H1 (cell line): ENCODE results near the gene COMMD1. TPM values are rescaled to one million over a fixed set of nuclear protein-coding genes. Genes with fewer than 3 reads are reported as not detected.
"Not testable (repeated sequence)": the region's sequence is repeated elsewhere in the genome, so short reads cannot be mapped to it uniquely, and the experiment has no call there.

ENCODE experiments used
- CTCF ChIA-PET: fragments of 300-600 bp; sonication (Branson Sonifier 250); formaldehyde crosslinking; loops from one replicate; lab custom pipeline; 2021; ENCODE audit not compliant: partially characterized antibody; lab: Charles Lee
- POLR2A ChIA-PET: fragments of 300-600 bp; sonication (Branson Sonifier 250); formaldehyde crosslinking; loops from one replicate; lab custom pipeline; 2021; ENCODE audit warnings: inconsistent platforms; ENCODE audit not compliant: partially characterized antibody; lab: Charles Lee
- DNase-seq, 2 experiments: peaks; one replicate each; pipeline versions ENCODE4 v3.0.0 to v3.0.0-alpha.2; 2010 to 2022; ENCODE audit warnings: low spot score in 2 of 2, low read depth in 1 of 2, mixed read lengths in 1 of 2
- FAIRE-seq: peaks from 2 replicates; lab custom pipeline; 2011; peaks lifted over from hg19 to GRCh38; lab: Jason Lieb, UNC
- H2AFZ ChIP-seq: 2 replicates; pipeline ENCODE4 v1.8.1; 2012; ENCODE audit warnings: low read length, inconsistent platforms
- H2AK5ac ChIP-seq: 2 replicates; pipeline ENCODE4 v1.6.1; 2013; ENCODE audit warnings: low read depth, low read length
- H2BK120ac ChIP-seq: replicated peaks from 2 replicates; pipeline ENCODE3; 2013; ENCODE audit warnings: low read depth, low read length, inconsistent platforms
- H2BK12ac ChIP-seq: 2 replicates; pipeline ENCODE4 v1.6.1; 2013; ENCODE audit warnings: low read depth, low read length
- H2BK15ac ChIP-seq: 2 replicates; pipeline ENCODE4 v1.6.1; 2013; ENCODE audit warnings: low read length
- H2BK20ac ChIP-seq: 2 replicates; pipeline ENCODE4 v1.6.1; 2013; ENCODE audit warnings: low read length
- H2BK5ac ChIP-seq: 2 replicates; pipeline ENCODE4 v1.6.1; 2013; ENCODE audit warnings: low read depth, low read length
- H3K14ac ChIP-seq: 2 replicates; pipeline ENCODE4 v1.6.1; 2013; ENCODE audit warnings: inconsistent platforms; ENCODE audit not compliant: insufficient read length
- H3K18ac ChIP-seq: 2 replicates; pipeline ENCODE4 v1.6.1; 2013; ENCODE audit warnings: low read length; ENCODE audit errors: extremely low read depth
- H3K23ac ChIP-seq: 2 replicates; pipeline ENCODE4 v1.6.1; 2013; ENCODE audit warnings: inconsistent platforms; ENCODE audit not compliant: insufficient read length
- H3K23me2 ChIP-seq: 2 replicates; pipeline ENCODE4 v1.6.1; 2013; ENCODE audit warnings: low read depth, low read length
- H3K27ac ChIP-seq: 2 replicates; pipeline ENCODE4 v1.6.1; 2011; ENCODE audit warnings: low read depth, low read length, inconsistent platforms
- H3K27me3 ChIP-seq, 4 experiments: replicated peaks in 1 of 4; 1 replicate in 1 of 4; 2 replicates in 3 of 4; pipeline versions ENCODE4 v1.6.1 to v1.8.1; 2011 to 2013; ENCODE audit warnings: low read length in 3 of 4, mild to moderate bottlenecking in 3 of 4, inconsistent platforms in 2 of 4, mixed read lengths in 2 of 4, moderate library complexity in 1 of 4; ENCODE audit not compliant: control insufficient read depth in 3 of 4, insufficient read depth in 3 of 4; ENCODE audit errors: extremely low read depth in 1 of 4
- H3K36me3 ChIP-seq, 4 experiments: 2 replicates each; pipeline versions ENCODE4 v1.6.1 to v1.8.1; 2011 to 2013; ENCODE audit warnings: mild to moderate bottlenecking in 4 of 4, low read length in 3 of 4, moderate library complexity in 2 of 4, control low read depth in 1 of 4, inconsistent platforms in 1 of 4; ENCODE audit not compliant: insufficient read depth in 4 of 4, control insufficient read depth in 2 of 4
- H3K4ac ChIP-seq: replicated peaks from 2 replicates; pipeline ENCODE3; 2013; ENCODE audit warnings: low read length, low read depth, mixed read lengths, inconsistent platforms; ENCODE audit not compliant: insufficient read length
- H3K4me1 ChIP-seq, 4 experiments: replicated peaks in 1 of 4; 1 replicate in 1 of 4; 2 replicates in 3 of 4; pipeline versions ENCODE4 v1.6.1 to v1.8.1; 2011 to 2013; ENCODE audit warnings: low read length in 3 of 4, inconsistent platforms in 2 of 4, mixed read lengths in 1 of 4; ENCODE audit not compliant: insufficient read depth in 4 of 4, control insufficient read depth in 3 of 4
- H3K4me2 ChIP-seq, 2 experiments: 2 replicates each; pipeline versions ENCODE4 v1.6.1 to v1.8.1; 2011 to 2013; ENCODE audit warnings: low read depth in 2 of 2, low read length in 2 of 2, control low read depth in 1 of 2, inconsistent platforms in 1 of 2, mild to moderate bottlenecking in 1 of 2; ENCODE audit not compliant: insufficient read depth in 1 of 2
- H3K4me3 ChIP-seq, 4 experiments: fragments of 200-600, 300-600 bp in 1 of 4; sonication (generic), shearing (Covaris generic), sonication (Bioruptor Twin) in 1 of 4; 2 replicates each; pipeline versions ENCODE4 v1.5.1 to v1.8.1; 2011 to 2016; ENCODE audit warnings: low read length in 4 of 4, low read depth in 3 of 4, control low read depth in 2 of 4, inconsistent platforms in 2 of 4, mild to moderate bottlenecking in 2 of 4, mixed read lengths in 1 of 4, moderate library complexity in 1 of 4; ENCODE audit not compliant: insufficient read depth in 2 of 4; ENCODE audit errors: extremely low read depth in 1 of 4
- H3K56ac ChIP-seq: replicated peaks from 2 replicates; pipeline ENCODE3; 2013; ENCODE audit warnings: low read depth, mild to moderate bottlenecking, mixed read lengths, low read length, inconsistent platforms; ENCODE audit not compliant: insufficient read length
- H3K79me1 ChIP-seq: 2 replicates; pipeline ENCODE4 v1.6.1; 2013; ENCODE audit warnings: low read depth, low read length, control low read depth
- H3K79me2 ChIP-seq, 2 experiments: 2 replicates each; pipeline versions ENCODE4 v1.6.1 to v1.8.1; 2012 to 2013; ENCODE audit warnings: low read length in 2 of 2, mild to moderate bottlenecking in 2 of 2, inconsistent platforms in 1 of 2; ENCODE audit not compliant: insufficient read depth in 2 of 2, control insufficient read depth in 1 of 2
- H3K9ac ChIP-seq, 4 experiments: replicated peaks in 1 of 4; 1 replicate in 1 of 4; 2 replicates in 3 of 4; pipeline versions ENCODE4 v1.6.1 to v1.8.1; 2011 to 2013; ENCODE audit warnings: low read depth in 3 of 4, low read length in 3 of 4, control low read depth in 2 of 4, mild to moderate bottlenecking in 2 of 4, moderate library complexity in 2 of 4, inconsistent platforms in 1 of 4; ENCODE audit errors: extremely low read depth in 1 of 4
- H3K9me3 ChIP-seq, 2 experiments: 2 replicates each; pipeline versions ENCODE4 v1.6.1 to v1.8.1; 2012 to 2013; ENCODE audit warnings: mild to moderate bottlenecking in 2 of 2, moderate library complexity in 2 of 2, control low read depth in 1 of 2, inconsistent platforms in 1 of 2, low read depth in 1 of 2, low read length in 1 of 2, mixed read lengths in 1 of 2; ENCODE audit not compliant: insufficient read depth in 2 of 2
- H4K20me1 ChIP-seq, 2 experiments: replicated peaks in 1 of 2; 2 replicates each; pipeline versions ENCODE3 to v1.8.1; 2011 to 2013; ENCODE audit warnings: inconsistent platforms in 2 of 2, low read length in 2 of 2, mild to moderate bottlenecking in 1 of 2; ENCODE audit not compliant: insufficient read depth in 2 of 2, control insufficient read depth in 1 of 2
- H4K5ac ChIP-seq: 2 replicates; pipeline ENCODE4 v1.6.1; 2013; ENCODE audit warnings: low read length, low read depth, mixed read lengths, inconsistent platforms; ENCODE audit not compliant: insufficient read length
- H4K8ac ChIP-seq: 2 replicates; pipeline ENCODE4 v1.8.0; 2013; ENCODE audit warnings: mild to moderate bottlenecking, moderate library complexity, low read length, inconsistent platforms; ENCODE audit not compliant: insufficient read depth; ENCODE audit errors: extremely low read depth
- H4K91ac ChIP-seq: replicated peaks from 2 replicates; pipeline ENCODE3; 2013; ENCODE audit warnings: low read length, mixed read lengths, inconsistent platforms; ENCODE audit not compliant: insufficient read length
- WGBS, 2 experiments: shearing (Covaris generic) in 1 of 2; methylation state at CpG; one replicate each; pipeline versions ENCODE4 v1.1.6 to v1.1.7; 2013 to 2015; ENCODE audit warnings: low lambda C conversion rate in 2 of 2, mixed read lengths in 2 of 2, inconsistent platforms in 1 of 2, low coverage in 1 of 2, missing lambda C conversion rate in 1 of 2; ENCODE audit not compliant: insufficient replicate concordance in 2 of 2, insufficient coverage in 1 of 2, insufficient read length in 1 of 2; ENCODE audit errors: extremely low coverage in 1 of 2, missing lambda C conversion rate in 1 of 2; 5-methylcytosine and 5-hydroxymethylcytosine counted together
- polyA plus RNA-seq, 7 experiments: library from polyadenylated mRNA; depleted of rRNA in 3 of 7; stranded (reverse) in 5 of 7; unstranded in 2 of 7; fragments of >200 nt in 5 of 7; fragments of 200-250 nt in 2 of 7; gene quantifications; 1 replicate in 5 of 7; 2 replicates in 1 of 7; 4 replicates in 1 of 7; pipeline versions ENCODE4 v1.2.1 to v1.2.3, GENCODE V29; 2011 to 2013; ENCODE audit warnings: missing spikeins in 2 of 7, mixed read lengths in 2 of 7
- total RNA-seq: library from RNA; stranded (reverse); fragmentation: NEBNext Ultra II Directional; extraction: Animal tissue kit (Norgen Biotek cat#: 25700); gene quantifications from 2 replicates; pipeline ENCODE4 v1.2.1, GENCODE V29; 2021

COMMD1 gene
- total and polyA plus RNA-seq, 2 of the 8 experiments (the other 6 are each of a cell fraction or from before 2014, with no cell fraction given): 23.5 to 28.3 TPM

- H3K9ac ChIP-seq, H2BK12ac ChIP-seq, H2BK5ac ChIP-seq, H3K79me1 ChIP-seq, H3K18ac ChIP-seq, H4K5ac ChIP-seq, FAIRE-seq, H4K8ac ChIP-seq, POLR2A ChIA-PET, DNase-seq, H4K20me1 ChIP-seq, H2BK15ac ChIP-seq, H3K4me3 ChIP-seq, H3K79me2 ChIP-seq, H4K91ac ChIP-seq, H3K4me1 ChIP-seq, H2AK5ac ChIP-seq, CTCF ChIA-PET, H3K9me3 ChIP-seq, H3K23me2 ChIP-seq, H3K27ac ChIP-seq, H3K4me2 ChIP-seq, H2BK20ac ChIP-seq, H3K36me3 ChIP-seq, H3K14ac ChIP-seq, H2BK120ac ChIP-seq, H3K4ac ChIP-seq, H3K27me3 ChIP-seq, H3K56ac ChIP-seq, H3K23ac ChIP-seq, H2AFZ ChIP-seq: not testable (repeated sequence)
- 88% methylated on average over 2 of the region's 2 CpGs; no CpG with 5 or more reads in 1 of the 2 experiments for WGBS, 2 experiments
Measured at GRCh38 chr2:62126239-62126638, 220.8 kb downstream of the COMMD1 start.
